HepG2 (cell line): Measurements from ENCODE around the gene POTEJ. TPM values are rescaled to one million over a fixed set of nuclear protein-coding genes. Genes with fewer than 3 reads are reported as not detected.
"Not testable (repeated sequence)": the region's sequence is repeated elsewhere in the genome, so short reads cannot be mapped to it uniquely, and the experiment has no call there.

Experiments
- ATAC-seq: fragments of 200-7000 bp; cut with Tn5 transposase; 3 replicates; pipeline ENCODE4 v1.9.1; 2020; ENCODE audit warnings: mild to moderate bottlenecking, moderate library complexity
- BruUV-seq: library from RNA; stranded (reverse); fragments of 400-500 nt; replicated peaks from 2 replicates; lab custom pipeline; 2021; lab: Mats Ljungman, UMichigan
- CTCF ChIA-PET: fragments of 300-600 bp; formaldehyde crosslinking; extraction: SDS; loops from one replicate; lab custom pipeline; 2021; ENCODE audit warnings: low total read pairs, inconsistent platforms, low intra/inter-chr PET ratio; lab: Yijun Ruan, JAX
- POLR2A ChIA-PET: fragments of 350-600 bp; sonication (Branson Sonifier 250); formaldehyde crosslinking; loops from one replicate; lab custom pipeline; 2020; ENCODE audit warnings: antibody characterized with exemption, inconsistent platforms; lab: Yijun Ruan, JAX
- DNase-seq: peaks from one replicate; pipeline ENCODE4 v3.0.0-alpha.2; 2015; ENCODE audit warnings: low spot score
- FAIRE-seq: peaks from 3 replicates; lab custom pipeline; 2011; peaks lifted over from hg19 to GRCh38; lab: Jason Lieb, UNC
- H2AFZ ChIP-seq: one replicate; pipeline ENCODE4 v1.6.1; 2011; ENCODE audit warnings: low read length, inconsistent platforms
- H3K27ac ChIP-seq: fragments of 300-600 bp; 3 replicates; pipeline ENCODE4 v1.8.0; 2011; ENCODE audit warnings: mixed run types, mild to moderate bottlenecking, mixed read lengths, low read length, inconsistent platforms; ENCODE audit not compliant: insufficient read depth; ENCODE audit errors: extremely low read length
- H3K27me3 ChIP-seq, 2 experiments: fragments of 200-600 bp in 1 of 2; 2 replicates in 1 of 2; 3 replicates in 1 of 2; pipeline versions ENCODE4 v1.6.0 to v1.8.0; 2011; ENCODE audit warnings: low read length in 2 of 2, mild to moderate bottlenecking in 2 of 2, moderate library complexity in 2 of 2, inconsistent platforms in 1 of 2; ENCODE audit not compliant: insufficient read depth in 2 of 2, control insufficient read depth in 1 of 2
- H3K36me3 ChIP-seq, 2 experiments: fragments of 200-600 bp in 1 of 2; replicated peaks in 1 of 2; 2 replicates in 1 of 2; 3 replicates in 1 of 2; pipeline versions ENCODE4 v1.5.1 to v1.8.0; 2011; ENCODE audit warnings: low read length in 2 of 2, inconsistent platforms in 1 of 2; ENCODE audit not compliant: insufficient read depth in 2 of 2, control insufficient read depth in 1 of 2
- H3K4me1 ChIP-seq: 2 replicates; pipeline ENCODE4 v1.5.1; 2012; ENCODE audit warnings: low read length, inconsistent platforms; ENCODE audit not compliant: insufficient read depth
- H3K4me2 ChIP-seq: 2 replicates; pipeline ENCODE4 v1.6.0; 2011; ENCODE audit warnings: low read depth, low read length, inconsistent platforms
- H3K4me3 ChIP-seq, 3 experiments: fragments of 200-600 bp in 1 of 3; sonication (generic), shearing (Covaris generic) in 1 of 3; replicated peaks in 1 of 3; 2 replicates each; pipeline ENCODE4 v1.5.1; 2011 to 2016; ENCODE audit warnings: low read length in 3 of 3, inconsistent platforms in 2 of 3, low read depth in 2 of 3, mild to moderate bottlenecking in 2 of 3, control low read depth in 1 of 3, mixed read lengths in 1 of 3; ENCODE audit not compliant: insufficient read depth in 1 of 3
- H3K79me2 ChIP-seq: one replicate; pipeline ENCODE4 v1.6.1; 2011; ENCODE audit warnings: low read length, inconsistent platforms; ENCODE audit not compliant: insufficient read depth
- H3K9ac ChIP-seq: 2 replicates; pipeline ENCODE4 v1.6.0; 2011; ENCODE audit warnings: mild to moderate bottlenecking, low read depth, low read length, inconsistent platforms; ENCODE audit not compliant: insufficient read depth
- H3K9me3 ChIP-seq: 2 replicates; pipeline ENCODE4 v1.5.1; 2012; ENCODE audit warnings: mild to moderate bottlenecking, low read length
- H4K20me1 ChIP-seq: 2 replicates; pipeline ENCODE4 v1.6.0; 2011; ENCODE audit warnings: inconsistent platforms, mild to moderate bottlenecking, low read length, moderate library complexity; ENCODE audit not compliant: insufficient read depth
- WGBS: methylation state at CpG from one replicate; pipeline ENCODE4 v1.1.6; 2017; ENCODE audit warnings: low lambda C conversion rate; 5-methylcytosine and 5-hydroxymethylcytosine counted together
- in situ Hi-C: cut with HindIII; loops from 2 replicates; pipeline ENCODE4 v1.10.0; 2017; ENCODE audit warnings: low pct_unique_long_range_greater_than_20kb; ENCODE audit not compliant: extremely low pct_ligation_motif_present
- intact Hi-C: fragments of 100-400 bp; cut with micrococcal nuclease; formaldehyde crosslinking; loops from one replicate; pipeline ENCODE4 v1.10.0; 2022; ENCODE audit not compliant: unreplicated experiment
- polyA plus RNA-seq, 8 experiments: library from polyadenylated mRNA; depleted of rRNA in 3 of 8; stranded (reverse) in 7 of 8; unstranded in 1 of 8; fragments of >200 nt; fragmentation: Illumina TruSeq in 4 of 8; extraction: Trizol in 4 of 8; gene quantifications; 2 replicates each; pipeline versions ENCODE4 v1.2.1 to v1.2.3, GENCODE V29; 2011 to 2016; ENCODE audit warnings: low read depth in 4 of 8, missing spikeins in 1 of 8, mixed read lengths in 1 of 8; ENCODE audit not compliant: insufficient read depth in 1 of 8
- total RNA-seq, 5 experiments: library from RNA; depleted of rRNA; stranded (reverse); fragments of >200 nt; fragmentation: Illumina TruSeq; extraction: Trizol; gene quantifications; 2 replicates each; pipeline ENCODE4 v1.2.3, GENCODE V29; 2016; ENCODE audit warnings: low read depth in 1 of 5

POTEJ gene
- total and polyA plus RNA-seq, 2 of the 13 experiments (the other 11 are each of a cell fraction or from before 2014, with no cell fraction given) = 0.04 TPM; not detected in 1

- CTCF ChIA-PET, H4K20me1 ChIP-seq, POLR2A ChIA-PET, H3K9me3 ChIP-seq, in situ Hi-C loops, DNase-seq, H3K27me3 ChIP-seq, intact Hi-C loops, BruUV-seq, H3K4me3 ChIP-seq, H3K79me2 ChIP-seq, H3K9ac ChIP-seq, H3K36me3 ChIP-seq, H2AFZ ChIP-seq, H3K4me2 ChIP-seq, ATAC-seq, H3K4me1 ChIP-seq, FAIRE-seq, H3K27ac ChIP-seq: not testable (repeated sequence)
- WGBS = 61% methylated on average over 9 of the region's 40 CpGs
Measured at GRCh38 chr2:130592791-130593414, 18.3 kb upstream of the POTEJ start.

DNA sequence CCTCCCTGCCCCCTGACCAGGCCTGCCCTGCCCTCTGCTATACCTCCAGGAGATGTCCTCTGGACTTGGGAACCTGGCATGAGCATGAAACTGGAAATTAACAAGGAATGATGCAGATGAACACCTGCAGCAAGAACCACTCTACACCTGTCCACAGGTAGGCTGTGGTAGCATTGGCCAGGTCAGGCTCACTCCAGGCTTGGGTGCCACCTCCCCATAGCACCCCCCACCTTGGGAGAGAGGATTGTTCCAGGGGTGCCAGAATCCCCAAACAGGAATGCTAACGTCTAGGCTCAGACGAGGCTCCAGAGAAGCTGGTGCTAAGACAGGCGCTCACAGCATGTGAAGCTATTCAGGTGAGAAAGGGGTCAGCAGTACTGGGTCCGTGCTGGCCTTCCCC lies 17.2 kb upstream of the POTEJ start:
- ATAC-seq, FAIRE-seq, intact Hi-C loops, H3K27ac ChIP-seq, H3K4me1 ChIP-seq, CTCF ChIA-PET, H3K4me2 ChIP-seq, DNase-seq, BruUV-seq, H3K9me3 ChIP-seq, H2AFZ ChIP-seq, H3K27me3 ChIP-seq, in situ Hi-C loops, POLR2A ChIA-PET, H4K20me1 ChIP-seq, H3K9ac ChIP-seq, H3K79me2 ChIP-seq, H3K36me3 ChIP-seq, H3K4me3 ChIP-seq: not testable (repeated sequence)
- WGBS = no CpG with 5 or more reads among the region's 4 CpGs

DNA sequence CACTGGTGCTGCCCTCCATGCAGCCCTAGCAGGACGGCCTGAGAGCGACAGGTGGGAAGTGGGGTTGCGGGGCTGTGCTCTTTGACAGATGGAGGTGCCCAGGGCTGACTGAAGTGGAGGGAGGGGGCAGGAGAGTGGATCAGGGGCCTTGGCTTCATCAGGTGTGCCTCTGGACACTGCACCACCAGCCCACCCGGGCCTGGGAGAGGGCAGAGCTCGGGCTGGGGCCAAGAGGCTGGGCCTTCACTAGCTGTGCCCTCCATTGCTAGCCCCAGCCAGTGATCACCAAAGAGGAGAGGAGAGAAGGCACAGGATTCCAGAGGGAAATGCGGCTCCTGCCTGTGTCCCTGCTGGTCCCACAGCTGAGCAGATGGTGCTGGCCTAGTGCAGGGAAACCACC lies 14.5 kb upstream of the POTEJ start:
- 0% methylated on average over 2 of the region's 6 CpGs for WGBS
- BruUV-seq, POLR2A ChIA-PET, FAIRE-seq, H3K4me1 ChIP-seq, CTCF ChIA-PET, H3K27ac ChIP-seq, in situ Hi-C loops, H3K9ac ChIP-seq, H3K4me3 ChIP-seq, H3K4me2 ChIP-seq, DNase-seq, H3K36me3 ChIP-seq, intact Hi-C loops, H2AFZ ChIP-seq, H4K20me1 ChIP-seq, H3K79me2 ChIP-seq, H3K9me3 ChIP-seq, H3K27me3 ChIP-seq: not testable (repeated sequence)
- ATAC-seq = peak; percentile 29

DNA sequence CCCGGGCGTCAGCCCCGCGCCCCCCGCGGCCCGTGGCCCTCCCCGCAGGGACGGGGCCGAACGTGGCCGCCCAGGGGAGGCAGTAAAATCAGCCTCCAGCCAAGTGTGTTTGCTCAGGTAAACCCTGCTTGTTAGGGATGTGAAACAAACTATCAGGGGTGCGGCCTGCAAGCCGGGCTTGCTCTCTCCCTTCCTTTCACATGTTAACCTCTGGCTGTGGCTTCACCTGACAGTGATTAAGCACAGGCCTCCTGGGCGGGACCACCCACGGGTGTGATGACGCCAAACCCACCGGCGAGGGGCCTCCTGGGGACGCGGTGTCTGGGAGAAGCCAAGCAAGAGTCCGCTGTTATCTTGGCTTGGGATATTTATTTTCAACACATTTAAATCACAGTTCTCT lies 13.2 kb upstream of the POTEJ start:
- POLR2A ChIA-PET, H3K9ac ChIP-seq, H3K27ac ChIP-seq, H3K4me3 ChIP-seq, ATAC-seq, H2AFZ ChIP-seq, H3K79me2 ChIP-seq, BruUV-seq, H4K20me1 ChIP-seq, H3K36me3 ChIP-seq, H3K4me1 ChIP-seq, DNase-seq, H3K27me3 ChIP-seq, in situ Hi-C loops, H3K9me3 ChIP-seq, intact Hi-C loops, H3K4me2 ChIP-seq, CTCF ChIA-PET: not testable (repeated sequence)
- FAIRE-seq = peak; percentile 56
- 80% methylated on average over 1 of the region's 22 CpGs for WGBS
